Activated T-helper 9 cell treated with anti-CD3 and anti-CD28 coated beads, Interleukin-2, amount 50 U/mL, for 16 hours (primary cell): Measurements from ENCODE around the gene GNA12.
"Not testable (repeated sequence)": the region's sequence is repeated elsewhere in the genome, so short reads cannot be mapped to it uniquely, and the experiment has no call there.

Experiments used
- DNase-seq: peaks from one replicate; pipeline ENCODE4 v3.0.0-alpha.2; 2020; ENCODE audit warnings: low read depth

GNA12 gene

GRCh38 chr7:2748684-2749083 is 95.4 kb downstream of the GNA12 start:
- not testable (repeated sequence) for DNase-seq

GRCh38 chr7:2743523-2744185 is 100.5 kb downstream of the GNA12 start:
- DNase-seq = not testable (repeated sequence)

GRCh38 chr7:2738766-2739549 is 105.2 kb downstream of the GNA12 start:
- no peak for DNase-seq

GRCh38 chr7:2737771-2738540 is 106.2 kb downstream of the GNA12 start:
- no peak for DNase-seq

- DNase-seq = not testable (repeated sequence)
Measured at GRCh38 chr7:2737005-2737743, 106.9 kb downstream of the GNA12 start.

GRCh38 chr7:2736411-2736914 is 107.6 kb downstream of the GNA12 start:
- no peak for DNase-seq

GRCh38 chr7:2735744-2736143 is 108.4 kb downstream of the GNA12 start:
- no peak for DNase-seq

- no peak for DNase-seq
Measured at GRCh38 chr7:2734751-2735571, 109.1 kb downstream of the GNA12 start.

- no peak for DNase-seq
Measured at GRCh38 chr7:2734084-2734686, 109.9 kb downstream of the GNA12 start.

GRCh38 chr7:2732959-2733584 is 111.0 kb downstream of the GNA12 start:
- DNase-seq = no peak

GRCh38 chr7:2732388-2732787 is 111.7 kb downstream of the GNA12 start:
- DNase-seq = no peak

GRCh38 chr7:2730846-2731770 is 113.0 kb downstream of the GNA12 start:
- no peak for DNase-seq

GRCh38 chr7:2729893-2730716 is 114.0 kb downstream of the GNA12 start:
- DNase-seq = no peak

GRCh38 chr7:2729031-2729892 is 114.8 kb downstream of the GNA12 start:
- DNase-seq = no peak

- DNase-seq = no peak
Measured at GRCh38 chr7:2728316-2729030, 115.6 kb downstream of the GNA12 start.

- not testable (repeated sequence) for DNase-seq
Measured at GRCh38 chr7:2727206-2727605, 116.9 kb downstream of the GNA12 start.
